SK-N-SH treated with all-trans-retinoic acid at 6 μM for 48 hours (cell line): ENCODE results near the gene PLCL2.

Source experiments
- BACH2 ChIP-seq: fragments of 250-450 bp; sonication (Bioruptor Pico); IDR thresholded peaks from 2 replicates; pipeline ENCODE4 v1.9.0; 2021; ENCODE audit warnings: mild to moderate bottlenecking, borderline replicate concordance
- CREB5 ChIP-seq: fragments of 250-450 bp; sonication (Bioruptor Pico); IDR thresholded peaks from 2 replicates; pipeline ENCODE4 v1.5.1; 2020; ENCODE audit warnings: low read depth, mild to moderate bottlenecking, moderate library complexity
- CSDC2 ChIP-seq: fragments of 250-450 bp; sonication (Bioruptor Pico); IDR thresholded peaks from 2 replicates; pipeline ENCODE4 v1.5.0; 2020; ENCODE audit warnings: mild to moderate bottlenecking, moderate library complexity
- ESRRG ChIP-seq: fragments of 250-450 bp; sonication (Bioruptor Pico); IDR thresholded peaks from 2 replicates; pipeline ENCODE4 v1.6.1; 2021; ENCODE audit warnings: mild to moderate bottlenecking
- PATZ1 ChIP-seq: fragments of 250-450 bp; sonication (Bioruptor Pico); IDR thresholded peaks from 2 replicates; pipeline ENCODE4 v1.8.0; 2020; ENCODE audit warnings: mild to moderate bottlenecking, moderate library complexity, borderline replicate concordance
- POU6F1 ChIP-seq: fragments of 250-450 bp; sonication (Bioruptor Pico); IDR thresholded peaks from 2 replicates; pipeline ENCODE4 v1.8.0; 2021; ENCODE audit warnings: low read depth, mild to moderate bottlenecking, moderate library complexity, borderline replicate concordance
- RARB ChIP-seq: fragments of 250-450 bp; sonication (Bioruptor Pico); IDR thresholded peaks from 2 replicates; pipeline ENCODE4 v1.8.0; 2021; ENCODE audit warnings: mild to moderate bottlenecking, moderate library complexity
- SNAI2 ChIP-seq: fragments of 250-450 bp; sonication (Bioruptor Pico); IDR thresholded peaks from 2 replicates; pipeline ENCODE4 v1.5.0; 2020; ENCODE audit warnings: mild to moderate bottlenecking, moderate library complexity
- ZFP3 ChIP-seq: fragments of 250-450 bp; sonication (Bioruptor Pico); IDR thresholded peaks from 2 replicates; pipeline ENCODE4 v1.5.0; 2020; ENCODE audit warnings: mild to moderate bottlenecking, moderate library complexity
- ZNF565 ChIP-seq: fragments of 450-650 bp; formaldehyde crosslinking; conservative IDR thresholded peaks from 2 replicates; pipeline ENCODE4 v1.5.0; 2020; ENCODE audit warnings: low read depth, mild to moderate bottlenecking, moderate library complexity

GRCh38 chr3:17038141-17038540, 153.4 kb downstream of the PLCL2 start:
- no peak for TF ChIP-seq SNAI2 (CRISPR knock-in tag)
- no peak for TF ChIP-seq PATZ1 (CRISPR knock-in tag)
- TF ChIP-seq CREB5 (CRISPR knock-in tag): no peak
- TF ChIP-seq BACH2 (CRISPR knock-in tag): no peak
- TF ChIP-seq POU6F1 (CRISPR knock-in tag): no peak
- no peak for TF ChIP-seq RARB (CRISPR knock-in tag)
- TF ChIP-seq CSDC2 (CRISPR knock-in tag): no peak
- TF ChIP-seq ZFP3 (CRISPR knock-in tag): no peak
- TF ChIP-seq ESRRG: no peak
- no peak for TF ChIP-seq ZNF565 (CRISPR knock-in tag)
